Panc1 (cell line): Measurements from ENCODE around the gene FAM98A. TPM values are rescaled to one million over a fixed set of nuclear protein-coding genes. Genes with fewer than 3 reads are reported as not detected.

Experiments used
- ATAC-seq: fragments of 200-7000 bp; cut with Tn5 transposase; 2 replicates; pipeline ENCODE4 v1.9.1; 2020; ENCODE audit warnings: mild to moderate bottlenecking, moderate library complexity
- BruUV-seq: library from RNA; stranded (reverse); fragments of 400-500 nt; replicated peaks from 2 replicates; lab custom pipeline; 2021; lab: Mats Ljungman, UMichigan
- CTCF ChIA-PET: fragments of 300-600 bp; sonication (Branson Sonifier 250); formaldehyde crosslinking; loops from one replicate; lab custom pipeline; 2022; ENCODE audit warnings: antibody characterized with exemption; lab: Charles Lee
- POLR2A ChIA-PET: fragments of 300-600 bp; sonication (Branson Sonifier 250); formaldehyde crosslinking; loops from one replicate; lab custom pipeline; 2022; ENCODE audit warnings: antibody characterized with exemption; lab: Charles Lee
- DNase-seq: peaks from one replicate; pipeline ENCODE4 v3.0.0-alpha.2; 2010; ENCODE audit warnings: low read depth, low spot score
- H3K27ac ChIP-seq: 2 replicates; pipeline ENCODE4 v1.5.1; 2011; ENCODE audit warnings: mild to moderate bottlenecking, low read length, inconsistent platforms
- H3K27me3 ChIP-seq: fragments of 200-500 bp; sonication (Bioruptor generic); 2 replicates; pipeline ENCODE4 v1.6.0; 2014; ENCODE audit warnings: low read length, inconsistent platforms; ENCODE audit not compliant: control insufficient read depth, insufficient read depth
- H3K36me3 ChIP-seq: fragments of 200-500 bp; sonication (Bioruptor generic); 2 replicates; pipeline ENCODE4 v1.5.1; 2014; ENCODE audit warnings: inconsistent platforms, mild to moderate bottlenecking, low read length, moderate library complexity; ENCODE audit not compliant: control insufficient read depth, insufficient read depth
- H3K4me1 ChIP-seq: 2 replicates; pipeline ENCODE4 v1.5.1; 2011; ENCODE audit warnings: inconsistent platforms, mild to moderate bottlenecking, low read length, moderate library complexity; ENCODE audit not compliant: control insufficient read depth, insufficient read depth
- H3K4me3 ChIP-seq, 2 experiments: 2 replicates each; pipeline ENCODE4 v1.5.1; 2011 to 2012; ENCODE audit warnings: low read depth in 2 of 2, low read length in 2 of 2, mild to moderate bottlenecking in 2 of 2, inconsistent platforms in 1 of 2, moderate library complexity in 1 of 2
- H3K9me3 ChIP-seq: fragments of 200-500 bp; sonication (Bioruptor generic); 2 replicates; pipeline ENCODE4 v1.5.1; 2014; ENCODE audit warnings: low read depth, mild to moderate bottlenecking, inconsistent platforms, low read length, moderate library complexity; ENCODE audit not compliant: control insufficient read depth, insufficient read depth
- CTCF ChIP-seq: fragments of 450-650 bp; IDR thresholded peaks from 2 replicates; pipeline ENCODE4 v1.5.1; 2017; ENCODE audit warnings: mild to moderate bottlenecking
- POLR2AphosphoS5 ChIP-seq: IDR thresholded peaks from 2 replicates; pipeline ENCODE4 v1.6.1; 2012; ENCODE audit warnings: mild to moderate bottlenecking, low read depth, low read length, moderate library complexity
- REST ChIP-seq, 2 experiments: IDR thresholded peaks; 2 replicates each; pipeline ENCODE4 v1.6.1; 2011 to 2012; ENCODE audit warnings: low read depth in 2 of 2, control low read depth in 1 of 2, low read length in 1 of 2, mild to moderate bottlenecking in 1 of 2, moderate library complexity in 1 of 2; ENCODE audit not compliant: insufficient read depth in 1 of 2
- SIN3A ChIP-seq: IDR thresholded peaks from 2 replicates; pipeline ENCODE4 v1.6.1; 2012; ENCODE audit warnings: low read depth, mild to moderate bottlenecking, low read length, moderate library complexity, borderline replicate concordance; ENCODE audit not compliant: insufficient read depth
- TCF7L2 ChIP-seq: IDR thresholded peaks from 2 replicates; pipeline ENCODE4 v1.6.1; 2011; ENCODE audit warnings: mild to moderate bottlenecking, low read depth, low read length, inconsistent platforms
- in situ Hi-C: cut with HindIII; loops from 2 replicates; pipeline ENCODE4 v1.10.0; 2016; ENCODE audit warnings: low sequenced_read_pairs, low pct_unique_long_range_greater_than_20kb
- intact Hi-C: fragments of 100-400 bp; cut with micrococcal nuclease; formaldehyde crosslinking; loops from one replicate; pipeline ENCODE4 v1.10.0; 2022; ENCODE audit not compliant: unreplicated experiment
- total RNA-seq: library from RNA; stranded (reverse); gene quantifications from one replicate; pipeline ENCODE4 v1.2.1, GENCODE V29; 2021; ENCODE audit not compliant: unreplicated experiment

FAM98A gene
- total RNA-seq, 1 experiment from 2014 or later = 39.2 TPM

- no peak for TF ChIP-seq REST (IDR thresholded peaks at IDR 0.05; ENCODE audit: insufficient read depth in 1 of 2, low read depth in 2 of 2, low read length in 1 of 2)
- TF ChIP-seq TCF7L2 = no peak
- no peak for TF ChIP-seq SIN3A
- TF ChIP-seq CTCF = no peak
- no peak for TF ChIP-seq POLR2AphosphoS5
- no peaks in the 10 kb centered on the region for H3K4me1 ChIP-seq
- H3K9me3 ChIP-seq = no peaks in the 10 kb centered on the region
- no peaks in the 10 kb centered on the region for H3K36me3 ChIP-seq
- no peak overlapping the region for H3K4me3 ChIP-seq
- DNase-seq (no peak), ATAC-seq (no peak)
- intact Hi-C loops (no loop called here), in situ Hi-C loops (no loop called here)
- POLR2A ChIA-PET = no interaction called here
- no TSS peak for BruUV-seq
- no peaks in the 10 kb centered on the region for H3K27me3 ChIP-seq
- CTCF ChIA-PET = no interaction called here
- no peak overlapping the region for H3K27ac ChIP-seq
Measured at GRCh38 chr2:33628031-33628827, 29.1 kb upstream of the FAM98A start.

- intact Hi-C loops (no loop called here), in situ Hi-C loops (no loop called here)
- Histone ChIP-seq H3K27me3 (no peaks in the 10 kb centered on the region), H3K9me3 (peaks cover 6% of the 10 kb centered on the region; the same call in 1 of the 2 replicates), H3K36me3 (no peaks in the 10 kb centered on the region), H3K4me1 (no peaks in the 10 kb centered on the region), H3K27ac (no peak overlapping the region), H3K4me3 (no peak overlapping the region)
- ATAC-seq (no peak), DNase-seq (no peak)
- BruUV-seq = no TSS peak
- CTCF ChIA-PET = no interaction called here
- POLR2A ChIA-PET = no interaction called here
- TF ChIP-seq TCF7L2 (no peak), CTCF (no peak), POLR2AphosphoS5 (no peak), REST (IDR thresholded peaks at IDR 0.05; ENCODE audit: insufficient read depth in 1 of 2, low read depth in 2 of 2, low read length in 1 of 2) (no peak), SIN3A (no peak)
Measured at GRCh38 chr2:33619028-33619427, 19.9 kb upstream of the FAM98A start.
